Stomach (tissue), 4 donors: ENCODE measurements around the gene SPHK2.

Experiments
- CTCF ChIP-seq, 7 experiments: fragments of 450-650 bp in 4 of 7; fragments of 200-600 bp in 3 of 7; sonication (generic) in 3 of 7; IDR thresholded peaks; one replicate each; pipeline ENCODE4 v1.5.1; 2016 to 2019; ENCODE audit warnings: antibody characterized with exemption in 7 of 7, control low read depth in 2 of 7, mild to moderate bottlenecking in 1 of 7
- EP300 ChIP-seq: sonication (generic); formaldehyde crosslinking; IDR thresholded peaks from one replicate; pipeline ENCODE4 v1.6.1; 2017; ENCODE audit warnings: antibody characterized with exemption
- POLR2A ChIP-seq, 4 donors: fragments of 450-650 bp; IDR thresholded peaks; one replicate each; pipeline ENCODE4 v1.6.1; 2016; ENCODE audit warnings: antibody characterized with exemption in 4 of 4, control low read depth in 2 of 4, mild to moderate bottlenecking in 1 of 4, moderate library complexity in 1 of 4
- POLR2AphosphoS5 ChIP-seq, 3 donors: sonication (generic); formaldehyde crosslinking; IDR thresholded peaks; one replicate each; pipeline ENCODE4 v1.6.1; 2016; ENCODE audit warnings: antibody characterized with exemption in 3 of 3

DNA sequence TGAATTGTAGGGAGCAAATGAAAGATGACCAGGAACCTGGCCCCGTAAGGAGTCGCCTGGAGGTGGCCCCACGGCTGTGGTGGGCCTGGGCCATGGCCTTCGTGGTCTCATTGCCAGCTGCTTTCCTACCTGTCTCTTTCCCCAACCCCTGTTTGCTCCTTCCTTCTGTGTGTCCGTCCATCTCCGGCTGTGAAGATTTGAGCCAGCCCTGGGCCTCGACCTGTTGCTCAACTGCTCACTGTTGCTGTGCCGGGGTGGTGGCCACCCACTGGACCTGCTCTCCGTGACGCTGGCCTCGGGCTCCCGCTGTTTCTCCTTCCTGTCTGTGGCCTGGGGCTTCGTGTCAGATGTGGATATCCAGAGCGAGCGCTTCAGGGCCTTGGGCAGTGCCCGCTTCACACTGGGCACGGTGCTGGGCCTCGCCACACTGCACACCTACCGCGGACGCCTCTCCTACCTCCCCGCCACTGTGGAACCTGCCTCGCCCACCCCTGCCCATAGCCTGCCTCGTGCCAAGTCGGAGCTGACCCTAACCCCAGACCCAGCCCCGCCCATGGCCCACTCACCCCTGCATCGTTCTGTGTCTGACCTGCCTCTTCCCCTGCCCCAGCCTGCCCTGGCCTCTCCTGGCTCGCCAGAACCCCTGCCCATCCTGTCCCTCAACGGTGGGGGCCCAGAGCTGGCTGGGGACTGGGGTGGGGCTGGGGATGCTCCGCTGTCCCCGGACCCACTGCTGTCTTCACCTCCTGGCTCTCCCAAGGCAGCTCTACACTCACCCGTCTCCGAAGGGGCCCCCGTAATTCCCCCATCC is 9.4 kb downstream of the SPHK2 start:
- TF ChIP-seq POLR2AphosphoS5 (IDR thresholded peaks at IDR 0.05) (no peak), CTCF (IDR thresholded peaks at IDR 0.05) (no peak), POLR2A (IDR thresholded peaks at IDR 0.05) (no peak), EP300 (no peak)
